Activated naive CD4-positive, alpha-beta T cell treated with anti-CD3 and anti-CD28 coated beads for 36 hours (primary cell): ENCODE results near the gene CLSTN2. TPM values are rescaled to one million over a fixed set of nuclear protein-coding genes. Genes with fewer than 3 reads are reported as not detected.

ENCODE experiments used
- CTCF ChIA-PET: fragments of 350-600 bp; sonication (Branson Sonifier 250); formaldehyde crosslinking; loops from one replicate; lab custom pipeline; 2021; ENCODE audit warnings: antibody characterized with exemption; lab: Charles Lee
- DNase-seq: peaks from one replicate; pipeline ENCODE4 v3.0.0-alpha.2; 2020
- H3K27ac Mint-ChIP-seq: one replicate; pipeline ENCODE4 v1.8.0; 2021; ENCODE audit warnings: mild to moderate bottlenecking, mixed read lengths
- H3K27me3 Mint-ChIP-seq: one replicate; pipeline ENCODE4 v1.8.0; 2021; ENCODE audit warnings: low read depth, mixed read lengths
- H3K36me3 Mint-ChIP-seq: one replicate; pipeline ENCODE4 v1.8.0; 2021; ENCODE audit warnings: low read depth, mixed read lengths
- H3K4me1 Mint-ChIP-seq: one replicate; pipeline ENCODE4 v1.8.0; 2021; ENCODE audit warnings: low read depth, mixed read lengths
- H3K4me3 Mint-ChIP-seq: one replicate; pipeline ENCODE4 v1.8.0; 2021; ENCODE audit warnings: mild to moderate bottlenecking, moderate library complexity, mixed read lengths
- H3K9me3 Mint-ChIP-seq: one replicate; pipeline ENCODE4 v1.8.0; 2021; ENCODE audit warnings: mixed read lengths
- intact Hi-C: fragments of 100-400 bp; cut with micrococcal nuclease; formaldehyde crosslinking; loops from one replicate; pipeline ENCODE4 v1.15.1; 2023
- total RNA-seq, 2 experiments: library from RNA; stranded (reverse); gene quantifications; one replicate each; pipeline ENCODE4 v1.2.3, GENCODE V29; 2021

CLSTN2 gene
- total RNA-seq, 2 experiments from 2014 or later = not detected

GRCh38 chr3:140157161-140157560, 222.2 kb downstream of the CLSTN2 start:
- H3K4me1 Mint-ChIP-seq = no peaks in the 10 kb centered on the region
- intact Hi-C loops = no loop called here
- CTCF ChIA-PET = no interaction called here
- no peaks in the 10 kb centered on the region for H3K36me3 Mint-ChIP-seq
- H3K9me3 Mint-ChIP-seq = no peaks in the 10 kb centered on the region
- H3K4me3 Mint-ChIP-seq = no peak overlapping the region
- H3K27ac Mint-ChIP-seq = no peak overlapping the region
- peaks cover 2% of the 10 kb centered on the region for H3K27me3 Mint-ChIP-seq
- no peak for DNase-seq

- CTCF ChIA-PET = no interaction called here
- no peak overlapping the region for H3K27ac Mint-ChIP-seq
- H3K4me1 Mint-ChIP-seq = no peaks in the 10 kb centered on the region
- H3K9me3 Mint-ChIP-seq = no peaks in the 10 kb centered on the region
- DNase-seq = no peak
- no peak overlapping the region for H3K4me3 Mint-ChIP-seq
- intact Hi-C loops = no loop called here
- H3K27me3 Mint-ChIP-seq = peaks cover 2% of the 10 kb centered on the region
- no peaks in the 10 kb centered on the region for H3K36me3 Mint-ChIP-seq
These were observed 224.7 kb downstream of the CLSTN2 start for GRCh38 chr3:140159646-140160045.

- intact Hi-C loops = no loop called here
- no peak for DNase-seq
- H3K27me3 Mint-ChIP-seq = peaks cover 2% of the 10 kb centered on the region
- no peak overlapping the region for H3K4me3 Mint-ChIP-seq
- H3K9me3 Mint-ChIP-seq = no peaks in the 10 kb centered on the region
- CTCF ChIA-PET = no interaction called here
- H3K4me1 Mint-ChIP-seq = no peaks in the 10 kb centered on the region
- no peaks in the 10 kb centered on the region for H3K36me3 Mint-ChIP-seq
- H3K27ac Mint-ChIP-seq = no peak overlapping the region
These were observed 225.6 kb downstream of the CLSTN2 start for GRCh38 chr3:140160553-140160952.

GRCh38 chr3:140162551-140162950, 227.6 kb downstream of the CLSTN2 start:
- H3K9me3 Mint-ChIP-seq = no peaks in the 10 kb centered on the region
- no peaks in the 10 kb centered on the region for H3K4me1 Mint-ChIP-seq
- H3K4me3 Mint-ChIP-seq = no peak overlapping the region
- CTCF ChIA-PET = no interaction called here
- no peak for DNase-seq
- intact Hi-C loops = no loop called here
- no peaks in the 10 kb centered on the region for H3K27me3 Mint-ChIP-seq
- no peak overlapping the region for H3K27ac Mint-ChIP-seq
- no peaks in the 10 kb centered on the region for H3K36me3 Mint-ChIP-seq

GRCh38 chr3:140163159-140163763, 228.3 kb downstream of the CLSTN2 start:
- intact Hi-C loops = no loop called here
- Mint-ChIP-seq H3K4me1 (no peaks in the 10 kb centered on the region), H3K27ac (no peak overlapping the region)

GRCh38 chr3:140164156-140164555, 229.2 kb downstream of the CLSTN2 start:
- Mint-ChIP-seq H3K27me3 (no peaks in the 10 kb centered on the region), H3K4me1 (no peaks in the 10 kb centered on the region), H3K36me3 (no peaks in the 10 kb centered on the region), H3K9me3 (no peaks in the 10 kb centered on the region), H3K4me3 (no peak overlapping the region), H3K27ac (no peak overlapping the region)
- DNase-seq = no peak
- CTCF ChIA-PET = no interaction called here
- intact Hi-C loops = no loop called here

More at GRCh38 chr3:140163159-140163763, 228.3 kb downstream of the CLSTN2 start:
- Mint-ChIP-seq H3K36me3 (no peaks in the 10 kb centered on the region), H3K9me3 (no peaks in the 10 kb centered on the region), H3K4me3 (no peak overlapping the region), H3K27me3 (no peaks in the 10 kb centered on the region)
- DNase-seq = no peak
- CTCF ChIA-PET = no interaction called here

- no peak overlapping the region for H3K27ac Mint-ChIP-seq
- H3K9me3 Mint-ChIP-seq = no peaks in the 10 kb centered on the region
- DNase-seq = no peak
- H3K36me3 Mint-ChIP-seq = no peaks in the 10 kb centered on the region
- H3K4me1 Mint-ChIP-seq = no peaks in the 10 kb centered on the region
- no peak overlapping the region for H3K4me3 Mint-ChIP-seq
- CTCF ChIA-PET = no interaction called here
- H3K27me3 Mint-ChIP-seq = no peaks in the 10 kb centered on the region
- intact Hi-C loops = no loop called here
These were observed 230.1 kb downstream of the CLSTN2 start for GRCh38 chr3:140164922-140165590.

GRCh38 chr3:140165781-140166180, 230.8 kb downstream of the CLSTN2 start:
- CTCF ChIA-PET = no interaction called here
- Mint-ChIP-seq H3K27me3 (no peaks in the 10 kb centered on the region), H3K4me1 (no peaks in the 10 kb centered on the region)

GRCh38 chr3:140166861-140167599, 232.0 kb downstream of the CLSTN2 start:
- H3K9me3 Mint-ChIP-seq = no peaks in the 10 kb centered on the region
- no peaks in the 10 kb centered on the region for H3K4me1 Mint-ChIP-seq
- no peak for DNase-seq
- H3K27ac Mint-ChIP-seq = no peak overlapping the region
- intact Hi-C loops = no loop called here
- CTCF ChIA-PET = no interaction called here
- H3K27me3 Mint-ChIP-seq = no peaks in the 10 kb centered on the region
- H3K36me3 Mint-ChIP-seq = no peaks in the 10 kb centered on the region
- H3K4me3 Mint-ChIP-seq = no peak overlapping the region

More at GRCh38 chr3:140165781-140166180, 230.8 kb downstream of the CLSTN2 start:
- Mint-ChIP-seq H3K27ac (no peak overlapping the region), H3K36me3 (no peaks in the 10 kb centered on the region), H3K9me3 (no peaks in the 10 kb centered on the region), H3K4me3 (no peak overlapping the region)
- DNase-seq = no peak
- intact Hi-C loops = no loop called here

GRCh38 chr3:140167600-140168281, 232.8 kb downstream of the CLSTN2 start:
- no peak for DNase-seq
- Mint-ChIP-seq H3K36me3 (no peaks in the 10 kb centered on the region), H3K27ac (no peak overlapping the region), H3K27me3 (peaks cover 2% of the 10 kb centered on the region), H3K4me1 (no peaks in the 10 kb centered on the region), H3K9me3 (no peaks in the 10 kb centered on the region), H3K4me3 (no peak overlapping the region)
- CTCF ChIA-PET = no interaction called here
- intact Hi-C loops = no loop called here

- intact Hi-C loops = no loop called here
- Mint-ChIP-seq H3K4me1 (no peaks in the 10 kb centered on the region), H3K27ac (no peak overlapping the region), H3K4me3 (no peak overlapping the region), H3K27me3 (peaks cover 5% of the 10 kb centered on the region), H3K36me3 (no peaks in the 10 kb centered on the region), H3K9me3 (no peaks in the 10 kb centered on the region)
- DNase-seq = no peak
- CTCF ChIA-PET = no interaction called here
These were observed 235.6 kb downstream of the CLSTN2 start for GRCh38 chr3:140170612-140171011.

GRCh38 chr3:140176526-140176925, 241.5 kb downstream of the CLSTN2 start:
- no peaks in the 10 kb centered on the region for H3K9me3 Mint-ChIP-seq
- no peak overlapping the region for H3K27ac Mint-ChIP-seq
- no peak for DNase-seq
- intact Hi-C loops = no loop called here
- H3K36me3 Mint-ChIP-seq = no peaks in the 10 kb centered on the region
- no peak overlapping the region for H3K4me3 Mint-ChIP-seq
- CTCF ChIA-PET = no interaction called here
- H3K27me3 Mint-ChIP-seq = peaks cover 5% of the 10 kb centered on the region
- H3K4me1 Mint-ChIP-seq = no peaks in the 10 kb centered on the region
